GM21423 (cell line): Measurements from ENCODE around the gene RNPC3.

Source experiments
- ATAC-seq: cut with Tn5 transposase; IDR thresholded peaks from one replicate; pipeline ENCODE4 v1.9.1; 2021; ENCODE audit warnings: mild to moderate bottlenecking, moderate library complexity; ENCODE audit not compliant: unreplicated experiment

The RNPC3 gene, protein sequence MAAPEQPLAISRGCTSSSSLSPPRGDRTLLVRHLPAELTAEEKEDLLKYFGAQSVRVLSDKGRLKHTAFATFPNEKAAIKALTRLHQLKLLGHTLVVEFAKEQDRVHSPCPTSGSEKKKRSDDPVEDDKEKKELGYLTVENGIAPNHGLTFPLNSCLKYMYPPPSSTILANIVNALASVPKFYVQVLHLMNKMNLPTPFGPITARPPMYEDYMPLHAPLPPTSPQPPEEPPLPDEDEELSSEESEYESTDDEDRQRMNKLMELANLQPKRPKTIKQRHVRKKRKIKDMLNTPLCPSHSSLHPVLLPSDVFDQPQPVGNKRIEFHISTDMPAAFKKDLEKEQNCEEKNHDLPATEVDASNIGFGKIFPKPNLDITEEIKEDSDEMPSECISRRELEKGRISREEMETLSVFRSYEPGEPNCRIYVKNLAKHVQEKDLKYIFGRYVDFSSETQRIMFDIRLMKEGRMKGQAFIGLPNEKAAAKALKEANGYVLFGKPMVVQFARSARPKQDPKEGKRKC

DNA sequence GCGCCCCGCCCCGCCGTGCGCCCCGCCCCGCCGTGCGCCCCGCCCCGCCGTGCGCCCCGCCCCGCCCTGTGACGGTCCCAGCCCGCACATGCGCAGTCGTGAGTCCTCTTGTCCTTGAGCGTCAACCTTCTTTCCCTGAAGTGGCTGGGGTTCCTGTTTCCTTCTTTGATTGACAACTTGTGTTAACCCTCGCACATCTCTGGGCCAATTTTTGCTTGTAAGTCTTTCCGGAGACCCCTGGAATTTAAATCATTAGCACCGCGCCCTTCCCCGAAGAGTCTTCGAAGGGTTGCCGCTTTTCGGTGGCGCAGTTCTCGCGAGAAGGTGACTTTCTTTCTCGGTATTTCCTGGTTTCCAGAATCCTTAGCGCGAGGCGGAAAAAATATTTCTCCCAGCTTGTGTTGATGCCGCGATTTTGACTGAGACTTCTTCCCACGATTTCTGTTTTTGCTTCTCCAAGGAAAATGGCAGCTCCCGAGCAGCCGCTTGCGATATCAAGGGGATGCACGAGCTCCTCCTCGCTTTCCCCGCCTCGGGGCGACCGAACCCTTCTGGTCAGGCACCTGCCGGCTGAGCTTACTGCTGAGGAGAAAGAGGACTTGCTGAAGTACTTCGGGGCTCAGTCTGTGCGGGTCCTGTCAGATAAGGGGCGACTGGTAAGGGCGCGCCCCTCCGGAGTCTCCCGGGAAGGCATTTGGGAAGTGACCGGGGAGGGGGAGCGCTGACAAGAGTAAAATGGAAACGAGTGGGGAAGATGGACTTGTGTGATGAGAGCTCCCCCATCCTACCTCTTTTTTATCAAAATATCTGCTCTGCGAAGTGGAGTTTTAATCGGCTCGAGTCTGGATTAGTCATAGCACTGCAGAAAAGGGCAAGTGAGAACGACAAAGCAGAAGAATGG is at the start of gene RNPC3:
Gene RNPC3, plus strand, starts transcription at position 93 of the 901 bp plus-strand sequence. Its CDS starts 372 bp downstream, at position 465.
- ATAC-seq, result peak; percentile 76

DNA sequence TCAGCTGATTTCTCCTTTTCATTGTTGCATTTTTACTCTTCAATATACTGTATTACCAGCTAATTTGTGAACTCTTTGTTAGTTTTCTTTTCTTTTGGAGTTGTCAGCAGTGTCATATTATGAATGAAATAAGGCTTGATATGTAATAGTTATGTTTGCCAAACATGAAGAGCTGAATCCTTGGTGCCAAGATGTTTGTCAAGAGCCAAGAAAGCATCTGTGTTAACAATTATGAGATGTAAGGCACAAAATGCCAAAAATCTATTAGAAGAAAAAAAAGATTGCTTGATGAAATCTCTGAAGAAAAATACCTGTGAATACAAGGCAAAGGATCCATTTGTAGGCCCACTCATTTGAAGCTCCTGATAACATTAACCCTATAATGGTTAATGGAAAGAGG is 48.4 kb upstream of the RNPC3 start:
- ATAC-seq, result no peak

DNA sequence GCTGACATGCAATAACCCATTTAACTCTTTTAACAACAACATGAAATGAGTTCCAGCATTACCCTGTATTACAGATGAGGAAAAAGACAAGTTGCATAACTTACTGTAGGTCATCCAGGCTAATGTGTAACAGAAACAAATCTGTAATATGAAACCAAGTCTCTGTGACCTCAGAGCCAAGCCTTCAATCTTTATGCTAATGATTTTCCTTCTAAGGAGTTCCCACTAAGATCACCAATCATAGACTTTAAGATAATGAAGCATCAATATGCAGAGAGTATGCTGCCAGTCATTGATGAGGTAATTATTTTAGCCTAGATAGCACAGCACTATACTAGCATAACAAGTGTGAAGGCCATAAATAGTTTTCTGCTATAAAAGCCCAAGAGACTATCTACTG is 35.6 kb upstream of the RNPC3 start:
- ATAC-seq, result peak; percentile 86

DNA sequence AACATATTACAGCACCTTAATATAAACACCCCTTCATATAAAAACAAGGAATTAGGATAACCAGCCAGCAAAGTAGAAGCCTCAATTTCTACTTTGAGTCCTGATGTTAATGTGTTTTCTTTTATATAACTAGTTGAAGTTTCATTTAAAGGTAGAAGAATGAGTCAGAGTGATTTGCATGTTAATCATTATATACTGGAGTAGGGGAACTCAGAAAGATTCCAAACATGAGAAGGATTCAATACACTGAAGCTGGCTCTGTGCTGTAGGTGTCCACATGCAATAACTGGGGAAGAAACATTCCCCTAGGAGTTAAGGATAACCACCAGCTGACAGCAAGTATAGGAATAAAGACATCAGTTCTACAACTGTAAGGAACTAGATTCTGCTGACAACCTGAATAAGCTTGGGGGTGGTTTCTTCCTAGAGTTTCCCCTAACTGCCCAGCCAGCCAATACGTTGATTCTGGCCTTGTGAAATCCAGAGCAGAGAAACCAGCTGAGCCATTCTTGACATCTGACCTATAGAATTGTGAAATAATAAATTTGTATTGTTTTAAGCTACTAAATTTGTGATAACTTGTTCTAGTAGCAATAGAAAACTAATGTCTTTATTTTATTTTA is 33.4 kb upstream of the RNPC3 start:
- no peak for ATAC-seq

DNA sequence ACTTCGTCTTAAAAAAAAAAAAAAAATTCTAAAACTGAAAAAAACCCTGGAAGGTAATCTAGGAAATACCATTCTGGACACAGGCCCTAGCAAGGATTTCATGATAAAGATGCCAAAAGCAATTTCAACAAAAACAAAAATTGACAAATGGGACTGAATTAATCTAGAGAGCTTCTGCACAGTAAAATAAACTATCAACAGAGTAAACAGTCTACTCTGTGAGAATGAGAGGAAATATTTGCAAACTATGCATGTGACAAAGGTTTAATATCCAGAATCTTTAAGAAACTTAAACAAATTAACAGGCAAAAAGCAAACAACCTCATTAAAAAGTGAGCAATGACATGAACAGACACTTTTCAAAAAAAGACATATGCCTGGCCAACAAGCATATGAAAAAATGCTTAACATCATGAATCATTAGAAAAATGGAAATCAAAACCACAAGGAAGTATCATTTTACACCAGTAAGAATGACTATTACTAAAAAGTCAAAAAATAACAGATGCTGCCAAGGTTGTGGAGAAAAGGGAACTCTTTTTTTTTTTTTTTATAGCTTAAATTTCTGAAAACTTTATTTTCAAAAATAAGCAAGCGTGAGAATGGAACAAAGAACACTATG is 29.4 kb upstream of the RNPC3 start:
- ATAC-seq, result no peak

GRCh38 chr1:103497404-103497803 is 28.1 kb upstream of the RNPC3 start:
- no peak for ATAC-seq

- no peak for ATAC-seq
Measured at GRCh38 chr1:103509250-103509649, 16.2 kb upstream of the RNPC3 start.

DNA sequence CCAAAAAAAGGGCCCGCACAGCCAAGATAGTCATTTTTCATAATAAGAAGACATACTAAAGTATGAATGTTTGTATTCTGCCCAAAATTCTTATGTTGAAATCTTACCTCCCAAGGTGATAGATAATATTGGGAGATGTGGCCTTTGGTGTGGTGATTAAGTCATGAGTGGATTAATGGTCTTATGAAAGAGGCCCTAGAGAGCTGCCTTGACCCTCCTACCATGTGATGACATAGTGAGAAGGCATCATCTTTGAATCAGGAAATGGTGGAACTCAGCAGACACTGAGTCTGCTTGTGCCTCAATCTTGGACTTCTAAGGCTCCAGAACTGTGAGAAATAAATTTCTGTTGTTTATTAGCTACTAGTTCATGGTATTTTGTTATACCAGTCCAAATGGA is 11.8 kb upstream of the RNPC3 start:
- ATAC-seq, result no peak

GRCh38 chr1:103514920-103515503 is 10.5 kb upstream of the RNPC3 start:
- peak; percentile 79 for ATAC-seq

DNA sequence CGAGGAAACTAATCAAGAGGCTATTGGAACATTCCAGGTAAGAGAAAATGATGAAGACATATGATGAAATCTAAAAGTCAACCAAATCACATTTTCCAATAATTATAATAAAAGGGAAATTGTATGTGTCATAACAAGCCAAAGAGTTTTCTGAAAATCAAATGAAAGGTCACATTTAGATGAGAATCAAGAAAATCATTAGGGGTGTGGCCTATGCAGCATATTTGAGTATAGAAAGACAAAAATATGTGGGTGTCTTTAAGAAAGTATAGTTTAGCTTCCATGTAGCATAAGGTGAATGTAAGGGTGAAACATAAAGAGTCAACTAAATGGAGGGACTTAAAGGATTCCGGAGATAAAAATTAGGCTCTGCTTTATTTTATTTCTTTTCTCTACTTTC is 9.2 kb upstream of the RNPC3 start:
- no peak for ATAC-seq

- ATAC-seq, result no peak
Measured at GRCh38 chr1:103516693-103517092, 8.8 kb upstream of the RNPC3 start.

DNA sequence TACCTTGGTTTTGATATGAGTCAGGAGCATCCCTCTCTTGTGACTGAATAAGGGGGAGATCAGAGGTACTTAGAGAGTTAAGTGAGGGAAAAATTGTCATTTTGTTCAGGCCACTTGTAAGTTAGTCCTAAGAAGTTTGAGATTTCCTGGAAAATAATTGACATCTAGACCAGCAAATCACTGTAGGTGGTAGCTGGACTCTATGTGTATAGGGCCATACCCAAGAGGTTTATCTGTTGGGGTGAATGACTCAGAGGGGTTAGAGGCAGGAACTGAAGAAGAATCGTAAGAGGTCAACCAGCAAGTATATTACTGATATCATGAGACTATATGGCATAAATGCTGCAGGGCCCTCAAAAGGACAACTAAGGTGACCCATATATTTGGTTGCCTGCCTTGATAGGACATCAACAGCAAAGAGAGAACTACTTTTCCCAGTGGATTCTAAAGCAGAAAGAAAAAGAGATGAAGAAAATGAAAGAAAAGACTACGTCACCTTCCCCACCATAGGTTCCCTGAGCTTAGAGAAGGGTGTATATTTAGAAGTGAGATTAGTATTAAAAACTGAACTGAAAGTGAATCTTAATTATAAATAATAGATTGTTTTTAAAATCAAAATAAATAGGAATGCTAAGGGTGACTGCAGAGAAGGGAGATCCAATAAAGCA is 8.0 kb upstream of the RNPC3 start:
- ATAC-seq, result peak; percentile 84

DNA sequence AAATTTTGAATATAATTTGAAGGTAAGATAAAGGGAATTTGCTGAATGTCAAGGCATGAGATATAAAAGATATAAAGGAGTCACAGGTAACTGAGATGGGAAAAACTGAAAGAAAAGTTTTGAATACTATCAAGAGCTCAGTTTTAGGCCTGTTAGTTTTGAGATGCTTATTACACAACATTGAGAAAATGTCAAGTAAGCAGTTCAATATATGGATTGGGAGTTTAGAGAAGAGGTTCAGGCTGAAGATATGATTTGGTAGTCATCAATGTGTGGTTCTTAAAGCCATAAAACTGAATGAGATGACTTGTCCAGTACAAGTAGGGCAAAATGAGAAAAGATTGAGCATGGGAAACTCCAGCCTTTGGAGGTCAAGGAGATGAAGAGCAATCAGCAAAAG is 4.7 kb upstream of the RNPC3 start:
- no peak for ATAC-seq

DNA sequence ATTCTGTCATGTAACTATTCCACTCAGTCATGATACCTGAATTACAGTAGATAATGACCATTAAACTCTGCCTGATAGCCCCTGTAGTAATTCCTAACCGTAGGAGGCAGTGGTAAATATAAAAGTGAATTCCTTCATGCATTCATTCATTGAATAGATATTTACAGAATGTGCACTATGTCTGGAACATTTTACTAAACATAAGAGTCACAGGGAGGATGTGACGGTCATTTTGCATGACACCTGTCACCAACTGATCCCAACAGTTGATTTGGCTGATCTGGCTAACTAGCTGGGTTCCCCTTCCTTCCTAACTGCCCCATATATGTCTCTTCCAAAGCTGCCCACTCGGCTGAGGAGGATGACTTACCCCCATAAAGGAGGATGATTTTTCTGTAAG is 2.2 kb upstream of the RNPC3 start:
- no peak for ATAC-seq

GRCh38 chr1:103525114-103525606 is 339 bp upstream of the RNPC3 start:
- peak; percentile 50 for ATAC-seq

DNA sequence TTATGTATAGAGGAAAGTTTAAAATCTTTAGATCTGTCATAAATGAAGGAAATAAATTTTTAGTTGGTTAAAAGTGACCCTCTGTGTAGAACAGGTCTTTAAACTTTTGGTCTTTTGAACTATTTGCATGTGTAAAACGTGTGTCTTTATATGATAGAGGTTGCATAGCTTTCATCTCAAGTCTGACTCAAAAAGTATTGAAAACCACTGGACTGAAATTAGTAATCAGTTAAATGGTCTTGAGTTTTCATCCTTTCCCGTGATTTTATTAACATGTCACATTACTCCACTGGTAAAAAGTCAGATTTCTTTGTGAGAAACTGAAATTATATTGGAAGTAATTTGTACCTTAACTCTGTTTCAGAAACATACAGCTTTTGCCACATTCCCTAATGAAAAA is 1.8 kb downstream of the RNPC3 start:
- no peak for ATAC-seq

DNA sequence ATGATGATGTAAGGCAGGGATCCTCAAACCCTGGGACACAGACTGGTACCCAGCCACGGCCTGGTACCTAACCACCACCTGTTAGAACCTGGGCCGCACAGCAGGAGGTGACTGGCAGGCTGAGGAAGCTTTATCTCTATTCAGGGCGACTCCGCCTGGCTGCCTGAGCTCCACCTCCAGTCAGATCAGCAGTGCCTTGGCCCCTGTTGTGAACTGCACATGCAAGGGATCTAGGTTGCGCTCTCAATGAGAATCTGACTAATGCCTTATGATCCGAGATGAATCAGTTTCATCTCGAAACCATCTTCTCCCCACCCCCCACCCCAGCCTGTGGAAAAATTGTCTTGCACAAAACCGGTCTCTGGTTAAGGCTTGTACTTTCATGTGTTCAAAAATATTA is 4.2 kb downstream of the RNPC3 start:
- ATAC-seq, result no peak

GRCh38 chr1:103538226-103538625 is 12.7 kb downstream of the RNPC3 start:
- ATAC-seq, result no peak

DNA sequence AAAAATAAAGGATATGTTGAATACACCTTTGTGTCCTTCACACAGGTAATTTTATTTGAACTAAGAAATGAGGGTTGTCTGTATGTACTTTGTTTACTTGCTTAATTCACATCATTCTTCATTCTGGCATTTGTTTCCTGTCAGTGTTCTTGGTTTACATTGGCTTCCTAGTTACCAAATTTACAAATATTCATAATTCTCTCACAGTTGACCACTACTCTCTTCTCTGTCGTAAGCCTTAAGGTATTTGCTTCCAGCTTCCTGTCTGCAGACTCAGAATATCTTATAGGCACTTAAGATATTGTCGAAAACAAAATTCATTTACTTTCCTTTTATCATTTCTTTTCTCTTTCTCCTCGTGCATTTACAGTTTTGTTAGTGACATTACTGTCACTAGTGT is 15.9 kb downstream of the RNPC3 start:
- ATAC-seq, result no peak

DNA sequence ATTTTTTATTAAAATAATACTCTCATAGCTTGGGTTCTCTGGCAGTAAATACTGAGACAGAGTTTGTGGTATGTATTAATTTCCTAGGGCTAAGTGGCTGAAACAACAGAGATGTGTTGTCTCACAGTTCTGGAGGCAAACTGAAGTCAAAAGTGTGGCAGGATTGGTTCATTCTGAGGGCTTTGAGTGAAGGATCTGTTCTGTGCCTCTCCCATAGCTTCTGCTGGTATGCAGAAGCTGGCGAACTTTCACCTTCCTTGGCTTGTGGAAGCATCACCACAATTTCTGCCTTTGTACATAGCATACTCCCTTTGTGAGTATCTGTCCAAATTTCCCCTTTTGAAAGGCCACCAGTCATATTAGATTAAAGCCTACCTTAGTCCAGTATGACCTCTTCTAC is 21.0 kb downstream of the RNPC3 start:
- no peak for ATAC-seq
